Neutrophil (primary cell): ENCODE results near the gene ADAR.
A peak's percentile ranks its signal among the peaks of the same experiment; 100 is the strongest.

ENCODE experiments used
- H3K27ac ChIP-seq: fragments of 200-600 bp; sonication (generic); 2 replicates; pipeline ENCODE4 v1.5.1; 2016; ENCODE audit warnings: mild to moderate bottlenecking, moderate library complexity
- H3K27me3 ChIP-seq: fragments of 200-600 bp; sonication (generic); 2 replicates; pipeline ENCODE4 v1.6.0; 2016; ENCODE audit warnings: mild to moderate bottlenecking
- H3K36me3 ChIP-seq: fragments of 200-600 bp; sonication (generic); 2 replicates; pipeline ENCODE4 v1.5.1; 2017
- H3K4me1 ChIP-seq, 2 experiments: fragments of 200-600 bp in 1 of 2; sonication (generic) in 1 of 2; 1 replicate in 1 of 2; 2 replicates in 1 of 2; pipeline versions ENCODE4 v1.5.1 to v1.6.1; 2013 to 2016; ENCODE audit warnings: low read depth in 1 of 2, low read length in 1 of 2, mild to moderate bottlenecking in 1 of 2, moderate library complexity in 1 of 2; ENCODE audit not compliant: control insufficient read depth in 1 of 2, insufficient read depth in 1 of 2
- H3K4me3 ChIP-seq, 2 experiments: fragments of 200-600 bp in 1 of 2; sonication (generic) in 1 of 2; 1 replicate in 1 of 2; 2 replicates in 1 of 2; pipeline ENCODE4 v1.5.1; 2013 to 2016; ENCODE audit warnings: low read depth in 1 of 2, low read length in 1 of 2, mild to moderate bottlenecking in 1 of 2, moderate library complexity in 1 of 2
- H3K9me3 ChIP-seq: fragments of 200-600 bp; sonication (generic); 2 replicates; pipeline ENCODE4 v1.5.1; 2016
- CTCF ChIP-seq: fragments of 200-600 bp; sonication (generic); IDR thresholded peaks from 2 replicates; pipeline ENCODE4 v1.5.1; 2016; ENCODE audit warnings: antibody characterized with exemption

Gene ADAR

GRCh38 chr1:154605534-154605933, 2.5 kb downstream of the ADAR start:
- Histone ChIP-seq H3K4me1 (peaks cover 70 to 73% of the 10 kb centered on the region in 2 experiments), H3K27me3 (no peaks in the 10 kb centered on the region), H3K9me3 (no peaks in the 10 kb centered on the region), H3K36me3 (peaks cover 55% of the 10 kb centered on the region), H3K4me3 (peak overlapping the region; percentile 60 to 87), H3K27ac (peak overlapping the region; percentile 99)
- no peak for TF ChIP-seq CTCF

GRCh38 chr1:154603317-154603716, 4.7 kb downstream of the ADAR start:
- no peak for TF ChIP-seq CTCF
- peak overlapping the region; percentile 99 for H3K27ac ChIP-seq
- H3K9me3 ChIP-seq, result no peaks in the 10 kb centered on the region
- peaks cover 77% of the 10 kb centered on the region for H3K36me3 ChIP-seq
- H3K4me3 ChIP-seq, result no peak overlapping the region
- H3K4me1 ChIP-seq, result peaks cover 51 to 52% of the 10 kb centered on the region in 2 experiments
- H3K27me3 ChIP-seq, result no peaks in the 10 kb centered on the region

GRCh38 chr1:154599658-154600057, 8.3 kb downstream of the ADAR start:
- no peak for TF ChIP-seq CTCF
- peak overlapping the region; percentile 44 for H3K27ac ChIP-seq
- peaks cover 26 to 32% of the 10 kb centered on the region in 2 experiments for H3K4me1 ChIP-seq
- H3K36me3 ChIP-seq, result peaks cover 94% of the 10 kb centered on the region
- no peaks in the 10 kb centered on the region for H3K27me3 ChIP-seq
- no peaks in the 10 kb centered on the region for H3K9me3 ChIP-seq
- H3K4me3 ChIP-seq, result no peak overlapping the region

GRCh38 chr1:154598871-154599635, 8.9 kb downstream of the ADAR start:
- no peak for TF ChIP-seq CTCF
- H3K4me3 ChIP-seq, result no peak overlapping the region
- H3K9me3 ChIP-seq, result no peaks in the 10 kb centered on the region
- peak overlapping the region; percentile 44 for H3K27ac ChIP-seq
- peaks cover 99% of the 10 kb centered on the region for H3K36me3 ChIP-seq
- H3K4me1 ChIP-seq, result peaks cover 20 to 26% of the 10 kb centered on the region in 2 experiments
- no peaks in the 10 kb centered on the region for H3K27me3 ChIP-seq

GRCh38 chr1:154595621-154596020, 12.4 kb downstream of the ADAR start:
- Histone ChIP-seq H3K4me1 (peaks cover 0 to 5% of the 10 kb centered on the region in 2 experiments), H3K4me3 (no peak overlapping the region), H3K27me3 (no peaks in the 10 kb centered on the region), H3K36me3 (peaks cover 100% of the 10 kb centered on the region), H3K9me3 (no peaks in the 10 kb centered on the region), H3K27ac (no peak overlapping the region)
- no peak for TF ChIP-seq CTCF
